Measurements from ENCODE around the gene TUBB. TPM values are rescaled to one million over a fixed set of nuclear protein-coding genes. Genes with fewer than 3 reads are reported as not detected.

Gene TUBB
- total and polyA plus RNA-seq, 9 of the 15 experiments (the other 6 are each of a cell fraction or from before 2014, with no cell fraction given), result 971 to 2,870 (median 1,478) TPM

DNA sequence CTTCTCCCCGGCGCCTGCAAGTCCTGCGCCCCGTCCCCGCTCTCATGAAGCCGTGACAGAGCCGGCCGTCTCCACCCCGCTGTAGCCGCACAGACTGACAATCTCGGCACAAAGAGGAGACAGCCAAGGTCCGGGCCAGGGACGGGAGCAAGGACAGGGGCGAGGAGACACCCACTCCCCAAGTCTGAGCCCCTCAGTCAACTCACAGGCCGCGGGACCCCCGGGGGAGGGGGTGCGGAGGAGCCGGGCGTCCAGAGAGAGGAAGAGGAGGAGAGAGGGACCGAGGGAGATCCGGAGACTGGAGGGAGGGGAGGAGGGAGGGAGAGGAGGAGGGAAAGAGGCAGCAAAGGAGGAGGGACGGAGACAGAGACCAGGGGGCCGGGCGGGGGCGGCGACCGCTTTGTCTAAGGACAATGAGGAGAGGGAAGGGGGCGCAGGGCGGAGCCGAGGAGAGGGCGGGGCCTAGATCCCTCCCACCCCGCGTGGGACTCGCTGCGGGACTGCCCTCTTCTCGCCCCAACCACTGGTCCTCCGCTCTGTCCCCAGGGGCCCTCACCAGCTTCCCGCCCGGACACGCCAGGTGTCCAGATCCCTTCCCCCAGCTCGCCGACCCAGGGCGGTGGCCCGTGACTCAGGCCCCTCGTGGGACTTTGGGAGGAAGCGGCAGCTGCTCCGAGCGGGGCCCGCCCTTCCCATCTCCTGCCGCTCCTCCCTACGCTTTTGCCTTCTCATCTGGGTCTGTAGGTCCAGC, 33.1 kb upstream of the TUBB start (continued):
- TF ChIP-seq, protein P1, sequence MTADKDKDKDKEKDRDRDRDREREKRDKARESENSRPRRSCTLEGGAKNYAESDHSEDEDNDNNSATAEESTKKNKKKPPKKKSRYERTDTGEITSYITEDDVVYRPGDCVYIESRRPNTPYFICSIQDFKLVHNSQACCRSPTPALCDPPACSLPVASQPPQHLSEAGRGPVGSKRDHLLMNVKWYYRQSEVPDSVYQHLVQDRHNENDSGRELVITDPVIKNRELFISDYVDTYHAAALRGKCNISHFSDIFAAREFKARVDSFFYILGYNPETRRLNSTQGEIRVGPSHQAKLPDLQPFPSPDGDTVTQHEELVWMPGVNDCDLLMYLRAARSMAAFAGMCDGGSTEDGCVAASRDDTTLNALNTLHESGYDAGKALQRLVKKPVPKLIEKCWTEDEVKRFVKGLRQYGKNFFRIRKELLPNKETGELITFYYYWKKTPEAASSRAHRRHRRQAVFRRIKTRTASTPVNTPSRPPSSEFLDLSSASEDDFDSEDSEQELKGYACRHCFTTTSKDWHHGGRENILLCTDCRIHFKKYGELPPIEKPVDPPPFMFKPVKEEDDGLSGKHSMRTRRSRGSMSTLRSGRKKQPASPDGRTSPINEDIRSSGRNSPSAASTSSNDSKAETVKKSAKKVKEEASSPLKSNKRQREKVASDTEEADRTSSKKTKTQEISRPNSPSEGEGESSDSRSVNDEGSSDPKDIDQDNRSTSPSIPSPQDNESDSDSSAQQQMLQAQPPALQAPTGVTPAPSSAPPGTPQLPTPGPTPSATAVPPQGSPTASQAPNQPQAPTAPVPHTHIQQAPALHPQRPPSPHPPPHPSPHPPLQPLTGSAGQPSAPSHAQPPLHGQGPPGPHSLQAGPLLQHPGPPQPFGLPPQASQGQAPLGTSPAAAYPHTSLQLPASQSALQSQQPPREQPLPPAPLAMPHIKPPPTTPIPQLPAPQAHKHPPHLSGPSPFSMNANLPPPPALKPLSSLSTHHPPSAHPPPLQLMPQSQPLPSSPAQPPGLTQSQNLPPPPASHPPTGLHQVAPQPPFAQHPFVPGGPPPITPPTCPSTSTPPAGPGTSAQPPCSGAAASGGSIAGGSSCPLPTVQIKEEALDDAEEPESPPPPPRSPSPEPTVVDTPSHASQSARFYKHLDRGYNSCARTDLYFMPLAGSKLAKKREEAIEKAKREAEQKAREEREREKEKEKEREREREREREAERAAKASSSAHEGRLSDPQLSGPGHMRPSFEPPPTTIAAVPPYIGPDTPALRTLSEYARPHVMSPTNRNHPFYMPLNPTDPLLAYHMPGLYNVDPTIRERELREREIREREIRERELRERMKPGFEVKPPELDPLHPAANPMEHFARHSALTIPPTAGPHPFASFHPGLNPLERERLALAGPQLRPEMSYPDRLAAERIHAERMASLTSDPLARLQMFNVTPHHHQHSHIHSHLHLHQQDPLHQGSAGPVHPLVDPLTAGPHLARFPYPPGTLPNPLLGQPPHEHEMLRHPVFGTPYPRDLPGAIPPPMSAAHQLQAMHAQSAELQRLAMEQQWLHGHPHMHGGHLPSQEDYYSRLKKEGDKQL (CRISPR knock-in tag; IDR thresholded peaks at IDR 0.05; ENCODE audit: borderline replicate concordance), result no peak
- TF ChIP-seq, protein P2, sequence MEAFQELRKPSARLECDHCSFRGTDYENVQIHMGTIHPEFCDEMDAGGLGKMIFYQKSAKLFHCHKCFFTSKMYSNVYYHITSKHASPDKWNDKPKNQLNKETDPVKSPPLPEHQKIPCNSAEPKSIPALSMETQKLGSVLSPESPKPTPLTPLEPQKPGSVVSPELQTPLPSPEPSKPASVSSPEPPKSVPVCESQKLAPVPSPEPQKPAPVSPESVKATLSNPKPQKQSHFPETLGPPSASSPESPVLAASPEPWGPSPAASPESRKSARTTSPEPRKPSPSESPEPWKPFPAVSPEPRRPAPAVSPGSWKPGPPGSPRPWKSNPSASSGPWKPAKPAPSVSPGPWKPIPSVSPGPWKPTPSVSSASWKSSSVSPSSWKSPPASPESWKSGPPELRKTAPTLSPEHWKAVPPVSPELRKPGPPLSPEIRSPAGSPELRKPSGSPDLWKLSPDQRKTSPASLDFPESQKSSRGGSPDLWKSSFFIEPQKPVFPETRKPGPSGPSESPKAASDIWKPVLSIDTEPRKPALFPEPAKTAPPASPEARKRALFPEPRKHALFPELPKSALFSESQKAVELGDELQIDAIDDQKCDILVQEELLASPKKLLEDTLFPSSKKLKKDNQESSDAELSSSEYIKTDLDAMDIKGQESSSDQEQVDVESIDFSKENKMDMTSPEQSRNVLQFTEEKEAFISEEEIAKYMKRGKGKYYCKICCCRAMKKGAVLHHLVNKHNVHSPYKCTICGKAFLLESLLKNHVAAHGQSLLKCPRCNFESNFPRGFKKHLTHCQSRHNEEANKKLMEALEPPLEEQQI (IDR thresholded peaks at IDR 0.05), result no peak
- TF ChIP-seq, protein P3, sequence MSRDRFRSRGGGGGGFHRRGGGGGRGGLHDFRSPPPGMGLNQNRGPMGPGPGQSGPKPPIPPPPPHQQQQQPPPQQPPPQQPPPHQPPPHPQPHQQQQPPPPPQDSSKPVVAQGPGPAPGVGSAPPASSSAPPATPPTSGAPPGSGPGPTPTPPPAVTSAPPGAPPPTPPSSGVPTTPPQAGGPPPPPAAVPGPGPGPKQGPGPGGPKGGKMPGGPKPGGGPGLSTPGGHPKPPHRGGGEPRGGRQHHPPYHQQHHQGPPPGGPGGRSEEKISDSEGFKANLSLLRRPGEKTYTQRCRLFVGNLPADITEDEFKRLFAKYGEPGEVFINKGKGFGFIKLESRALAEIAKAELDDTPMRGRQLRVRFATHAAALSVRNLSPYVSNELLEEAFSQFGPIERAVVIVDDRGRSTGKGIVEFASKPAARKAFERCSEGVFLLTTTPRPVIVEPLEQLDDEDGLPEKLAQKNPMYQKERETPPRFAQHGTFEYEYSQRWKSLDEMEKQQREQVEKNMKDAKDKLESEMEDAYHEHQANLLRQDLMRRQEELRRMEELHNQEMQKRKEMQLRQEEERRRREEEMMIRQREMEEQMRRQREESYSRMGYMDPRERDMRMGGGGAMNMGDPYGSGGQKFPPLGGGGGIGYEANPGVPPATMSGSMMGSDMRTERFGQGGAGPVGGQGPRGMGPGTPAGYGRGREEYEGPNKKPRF (IDR thresholded peaks at IDR 0.05; ENCODE audit: low read depth, low read length), result no peak
- TF ChIP-seq ZBTB7A (IDR thresholded peaks at IDR 0.05; ENCODE audit: borderline replicate concordance, control insufficient read depth, low read depth, low read length) (peak; percentile 96), TRIM24 (IDR thresholded peaks at IDR 0.05) (peak; percentile 21 to 77; a peak in 3 of 4 replicates), NR2C1 (IDR thresholded peaks at IDR 0.05) (no peak), NR2C1 (tag; IDR thresholded peaks at IDR 0.05) (peak; percentile 38; the same call in 1 of the 2 replicates), GATAD2A (IDR thresholded peaks at IDR 0.05) (peak; percentile 91), KDM5B (IDR thresholded peaks at IDR 0.05; ENCODE audit: insufficient replicate concordance, low read depth, low read length) (peak; percentile 77), CBFA2T2 (conservative IDR thresholded peaks at IDR 0.05) (peak; percentile 74), ZFP30 (CRISPR knock-in tag; IDR thresholded peaks at IDR 0.05; ENCODE audit: borderline replicate concordance) (no peak), ZSCAN32 (CRISPR knock-in tag; IDR thresholded peaks at IDR 0.05) (no peak)
- TF ChIP-seq, protein P4, sequence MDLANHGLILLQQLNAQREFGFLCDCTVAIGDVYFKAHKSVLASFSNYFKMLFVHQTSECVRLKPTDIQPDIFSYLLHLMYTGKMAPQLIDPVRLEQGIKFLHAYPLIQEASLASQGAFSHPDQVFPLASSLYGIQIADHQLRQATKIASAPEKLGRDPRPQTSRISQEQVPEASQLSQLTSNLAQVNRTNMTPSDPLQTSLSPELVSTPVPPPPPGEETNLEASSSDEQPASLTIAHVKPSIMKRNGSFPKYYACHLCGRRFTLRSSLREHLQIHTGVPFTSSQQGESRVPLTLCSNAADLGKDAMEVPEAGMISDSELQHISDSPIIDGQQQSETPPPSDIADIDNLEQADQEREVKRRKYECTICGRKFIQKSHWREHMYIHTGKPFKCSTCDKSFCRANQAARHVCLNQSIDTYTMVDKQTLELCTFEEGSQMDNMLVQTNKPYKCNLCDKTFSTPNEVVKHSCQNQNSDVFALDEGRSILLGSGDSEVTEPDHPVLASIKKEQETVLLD (IDR thresholded peaks at IDR 0.05), result peak; percentile 94
- TF ChIP-seq, protein P5, sequence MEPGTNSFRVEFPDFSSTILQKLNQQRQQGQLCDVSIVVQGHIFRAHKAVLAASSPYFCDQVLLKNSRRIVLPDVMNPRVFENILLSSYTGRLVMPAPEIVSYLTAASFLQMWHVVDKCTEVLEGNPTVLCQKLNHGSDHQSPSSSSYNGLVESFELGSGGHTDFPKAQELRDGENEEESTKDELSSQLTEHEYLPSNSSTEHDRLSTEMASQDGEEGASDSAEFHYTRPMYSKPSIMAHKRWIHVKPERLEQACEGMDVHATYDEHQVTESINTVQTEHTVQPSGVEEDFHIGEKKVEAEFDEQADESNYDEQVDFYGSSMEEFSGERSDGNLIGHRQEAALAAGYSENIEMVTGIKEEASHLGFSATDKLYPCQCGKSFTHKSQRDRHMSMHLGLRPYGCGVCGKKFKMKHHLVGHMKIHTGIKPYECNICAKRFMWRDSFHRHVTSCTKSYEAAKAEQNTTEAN (CRISPR knock-in tag; IDR thresholded peaks at IDR 0.05), result no peak

Measured in K562 (cell line).